K562 (cell line): ENCODE measurements around the gene KASH5. TPM values are rescaled to one million over a fixed set of nuclear protein-coding genes. Genes with fewer than 3 reads are reported as not detected.
A peak's percentile ranks its signal among the peaks of the same experiment; 100 is the strongest.
"Not testable (repeated sequence)": the region's sequence is repeated elsewhere in the genome, so short reads cannot be mapped to it uniquely, and the experiment has no call there.

Experiments
- ATAC-seq: fragments of 200-7000 bp; cut with Tn5 transposase; 3 replicates; pipeline ENCODE4 v1.9.1; 2020; ENCODE audit warnings: moderate library complexity
- BruUV-seq: library from RNA; stranded (reverse); fragments of 400-500 nt; replicated peaks from 2 replicates; lab custom pipeline; 2021; lab: Mats Ljungman, UMichigan
- CTCF ChIA-PET: fragments of 300-600 bp; formaldehyde crosslinking; extraction: SDS; loops from one replicate; lab custom pipeline; 2021; ENCODE audit warnings: low intra/inter-chr PET ratio; lab: Yijun Ruan, JAX
- POLR2A ChIA-PET: fragments of 300-600, 350-650 bp; sonication (Branson Sonifier 250); formaldehyde crosslinking; extraction: SDS; loops from one replicate; lab custom pipeline; 2021; ENCODE audit warnings: antibody characterized with exemption, inconsistent platforms; lab: Yijun Ruan, JAX
- DNase-seq, 4 experiments: peaks; one replicate each; pipeline versions ENCODE4 v3.0.0 to v3.0.0-alpha.2; 2011 to 2018; ENCODE audit warnings: low spot score in 3 of 4, mixed read lengths in 3 of 4; ENCODE audit errors: extremely low read depth in 1 of 4
- FAIRE-seq: peaks from 2 replicates; lab custom pipeline; 2011; peaks lifted over from hg19 to GRCh38; lab: Jason Lieb, UNC
- H2AFZ ChIP-seq: 2 replicates; pipeline ENCODE4 v1.6.0; 2011; ENCODE audit warnings: low read depth, low read length, control low read depth, inconsistent platforms
- H3K27ac ChIP-seq: fragments of 200-600 bp; 3 replicates; pipeline ENCODE4 v1.8.0; 2011; ENCODE audit warnings: low read depth, mild to moderate bottlenecking, control low read depth, inconsistent platforms, low read length, moderate library complexity, mixed read lengths; ENCODE audit errors: extremely low read depth
- H3K27me3 ChIP-seq, 2 experiments: fragments of 300-600 bp in 1 of 2; 2 replicates in 1 of 2; 3 replicates in 1 of 2; pipeline versions ENCODE4 v1.6.0 to v1.8.0; 2011; ENCODE audit warnings: inconsistent platforms in 2 of 2, low read length in 2 of 2, mild to moderate bottlenecking in 1 of 2, mixed read lengths in 1 of 2, moderate library complexity in 1 of 2; ENCODE audit not compliant: control insufficient read depth in 2 of 2, insufficient read depth in 2 of 2
- H3K36me3 ChIP-seq: fragments of 300-600 bp; 3 replicates; pipeline ENCODE4 v1.8.0; 2011; ENCODE audit warnings: mild to moderate bottlenecking, low read length, inconsistent platforms; ENCODE audit not compliant: control insufficient read depth, insufficient read depth
- H3K4me1 ChIP-seq, 2 experiments: fragments of 200-600 bp in 1 of 2; replicated peaks in 1 of 2; 2 replicates in 1 of 2; 3 replicates in 1 of 2; pipeline versions ENCODE4 v1.5.1 to v1.8.0; 2011; ENCODE audit warnings: inconsistent platforms in 2 of 2, low read length in 2 of 2, mild to moderate bottlenecking in 1 of 2, mixed read lengths in 1 of 2, moderate library complexity in 1 of 2; ENCODE audit not compliant: control insufficient read depth in 2 of 2, insufficient read depth in 2 of 2
- H3K4me2 ChIP-seq: 2 replicates; pipeline ENCODE4 v1.6.1; 2011; ENCODE audit warnings: low read length, control low read depth, inconsistent platforms, mixed read lengths; ENCODE audit not compliant: insufficient read depth
- H3K4me3 ChIP-seq: fragments of 200-600 bp; sonication (generic), shearing (Covaris generic); 2 replicates; pipeline ENCODE4 v1.5.1; 2016; ENCODE audit warnings: control low read depth, inconsistent platforms
- H3K79me2 ChIP-seq: fragments of 200-600 bp; 3 replicates; pipeline ENCODE4 v1.8.0; 2011; ENCODE audit warnings: low read length, inconsistent platforms; ENCODE audit not compliant: control insufficient read depth, insufficient read depth
- H3K9ac ChIP-seq, 2 experiments: 2 replicates each; pipeline versions ENCODE4 v1.6.0 to v1.6.1; 2011; ENCODE audit warnings: low read depth in 2 of 2, low read length in 2 of 2, control low read depth in 1 of 2, inconsistent platforms in 1 of 2, mild to moderate bottlenecking in 1 of 2, mixed read lengths in 1 of 2; ENCODE audit not compliant: insufficient read depth in 1 of 2
- H3K9me1 ChIP-seq: one replicate; pipeline ENCODE4 v1.6.0; 2011; ENCODE audit warnings: inconsistent platforms, mild to moderate bottlenecking, low read length, moderate library complexity; ENCODE audit not compliant: control insufficient read depth, insufficient read depth
- H3K9me3 ChIP-seq: replicated peaks from 2 replicates; pipeline ENCODE4 v1.5.1; 2011; ENCODE audit warnings: low read depth, low read length, inconsistent platforms; ENCODE audit not compliant: control insufficient read depth, insufficient read depth
- H4K20me1 ChIP-seq: replicated peaks from 2 replicates; pipeline ENCODE4 v1.6.1; 2011; ENCODE audit warnings: low read length, inconsistent platforms, mixed read lengths; ENCODE audit not compliant: control insufficient read depth, insufficient read depth
- HDAC2 ChIP-seq: fragments of 450-650 bp; IDR thresholded peaks from 2 replicates; pipeline ENCODE4 v1.6.1; 2016; ENCODE audit warnings: mild to moderate bottlenecking
- HDAC8 ChIP-seq: fragments of 450-650 bp; IDR thresholded peaks from 2 replicates; pipeline ENCODE4 v1.6.1; 2016; ENCODE audit warnings: mild to moderate bottlenecking, missing genetic modification characterization, moderate library complexity, missing compliant biosample characterization
- MXI1 ChIP-seq: IDR thresholded peaks from 2 replicates; pipeline ENCODE4 v1.6.1; 2011; ENCODE audit warnings: low read depth, mild to moderate bottlenecking, improper control_type of control experiment, low read length
- SMAD4 ChIP-seq: fragments of 250-450 bp; sonication (Bioruptor Pico); conservative IDR thresholded peaks from 2 replicates; pipeline ENCODE4 v1.8.0; 2021; ENCODE audit warnings: inconsistent platforms, mild to moderate bottlenecking, moderate library complexity
- SMARCA4 ChIP-seq: fragments of 450-650 bp; IDR thresholded peaks from 2 replicates; pipeline ENCODE4 v1.6.1; 2016
- WGBS: fragments of 100-300 bp; shearing (Covaris generic); methylation state at CpG from one replicate; pipeline ENCODE4 v1.1.6; 2016; ENCODE audit warnings: low coverage, mixed read lengths; ENCODE audit not compliant: insufficient coverage; ENCODE audit errors: missing lambda C conversion rate; 5-methylcytosine and 5-hydroxymethylcytosine counted together
- in situ Hi-C: fragments of 300-500 bp; cut with MboI; formaldehyde crosslinking; loops from 4 replicates; pipeline ENCODE4 v1.15.0; 2018; ENCODE audit warnings: inconsistent platforms, mixed read lengths
- intact Hi-C: fragments of 100-400 bp; cut with micrococcal nuclease; formaldehyde crosslinking; loops from 2 replicates; pipeline ENCODE4 v1.14.2; 2022
- polyA plus RNA-seq, 8 experiments: library from polyadenylated mRNA; depleted of rRNA in 4 of 8; stranded (reverse) in 5 of 8; unstranded in 3 of 8; fragments of >200 nt; fragmentation: Nextera tagmentation in 2 of 8; fragmentation: Illumina TruSeq in 1 of 8; extraction: Ambion mirVana in 2 of 8; extraction: Trizol in 1 of 8; gene quantifications; 2 replicates each; pipeline versions ENCODE4 v1.2.1 to v1.2.3, GENCODE V29; 2011 to 2014; ENCODE audit warnings: inconsistent platforms in 1 of 8, missing spikeins in 1 of 8
- total RNA-seq, 7 experiments: library from RNA; depleted of rRNA in 6 of 7; stranded (reverse); fragments of >200 nt in 6 of 7; fragmentation: Illumina TruSeq in 2 of 7; extraction: Trizol in 2 of 7; gene quantifications; 2 replicates each; pipeline versions ENCODE4 v1.2.1 to v1.2.3, GENCODE V29; 2011 to 2021; ENCODE audit warnings: low replicate concordance in 1 of 7
- TF ChIP-seq, protein P1 (sequence below): IDR thresholded peaks from 2 replicates; pipeline ENCODE4 v1.6.1; 2016; ENCODE audit warnings: missing genetic modification characterization, missing compliant biosample characterization

Gene KASH5
- total and polyA plus RNA-seq, 9 of the 15 experiments (the other 6 are each of a cell fraction or from before 2014, with no cell fraction given): 0.07 to 0.84 (median 0.34) TPM; not detected in 1

DNA sequence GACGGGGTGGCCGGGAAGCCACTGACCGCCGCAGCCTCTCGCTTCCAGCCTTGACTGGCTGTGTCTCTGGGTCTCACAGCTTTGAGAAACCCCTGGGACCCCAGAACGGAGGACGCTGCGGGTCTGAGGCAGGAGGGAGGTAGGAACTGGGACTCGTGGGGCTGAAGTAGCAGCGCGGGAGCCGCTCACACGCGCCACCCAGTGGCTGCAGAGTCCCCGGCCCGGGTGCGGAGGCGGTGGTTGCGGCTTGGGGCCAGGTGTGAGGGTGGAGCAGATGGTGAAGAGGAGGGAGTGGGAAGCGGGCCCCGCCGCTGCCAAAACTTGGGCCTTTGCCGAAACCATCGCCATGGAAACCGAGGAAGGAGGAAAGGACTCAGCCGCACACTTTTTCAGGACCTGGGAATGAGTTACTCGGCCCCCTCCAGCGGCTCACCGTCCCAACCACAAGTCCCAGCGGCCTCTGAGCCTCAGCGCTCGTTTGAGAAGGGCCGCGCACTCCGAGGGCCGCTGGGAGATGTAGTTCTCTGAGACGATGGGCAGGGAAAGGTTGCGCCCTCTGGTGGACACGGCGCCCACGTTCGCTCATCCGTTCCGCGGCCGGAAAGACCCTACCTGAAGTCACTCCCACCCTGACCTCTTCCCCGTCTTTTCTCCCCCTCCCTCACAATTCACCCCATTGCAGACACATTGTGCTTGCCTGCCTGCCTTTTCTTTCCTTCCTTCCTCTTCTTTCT, 55.5 kb downstream of the KASH5 start (continued):
- TF ChIP-seq SMAD4 (CRISPR knock-in tag) (peak; percentile 80), HDAC8 (peak; percentile 63; the same call in 1 of the 2 replicates), SMARCA4 (peak; percentile 31; the same call in 1 of the 2 replicates), HDAC2 (0 out of 2 replicates have a peak, but pooled peaks have one; percentile 59), MXI1 (0 out of 2 replicates have a peak, but pooled peaks have one; percentile 6)

DNA sequence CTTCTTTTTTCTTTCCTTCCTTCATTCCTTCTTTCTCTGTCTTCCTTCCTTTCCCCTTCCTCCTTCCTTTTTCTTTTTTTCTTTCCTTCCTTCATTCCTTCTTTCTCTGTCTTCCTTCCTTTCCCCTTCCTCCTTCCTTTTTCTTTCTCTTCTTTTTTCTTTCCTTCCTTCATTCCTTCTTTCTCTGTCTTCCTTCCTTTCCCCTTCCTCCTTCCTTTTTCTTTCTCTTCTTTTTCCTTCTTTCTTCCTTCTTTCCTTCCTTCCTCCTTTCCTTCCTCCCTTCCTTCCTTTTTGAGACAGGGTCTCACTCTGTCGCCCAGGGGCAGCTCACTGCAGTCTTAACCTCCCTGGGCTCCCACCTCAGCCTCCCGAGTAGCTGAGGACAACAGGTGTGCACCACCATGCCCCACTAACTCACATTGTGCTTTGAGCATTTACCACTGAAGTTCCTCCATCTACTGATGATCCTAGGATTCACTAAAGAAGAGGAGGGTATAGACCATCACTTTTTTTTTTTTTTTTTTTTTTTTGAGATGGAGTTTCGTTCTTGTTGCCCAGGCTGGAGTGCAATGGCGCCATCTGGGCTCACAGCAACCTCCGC, 56.2 kb downstream of the KASH5 start:
- BruUV-seq, H3K9me3 ChIP-seq, H3K9ac ChIP-seq, H3K27ac ChIP-seq, FAIRE-seq, in situ Hi-C loops, H3K4me3 ChIP-seq, DNase-seq, ATAC-seq, H4K20me1 ChIP-seq, H3K9me1 ChIP-seq: not testable (repeated sequence)
- 60% methylated on average over 3 of the region's 5 CpGs for WGBS
- H3K27me3 ChIP-seq: peaks cover 7 to 16% of the 10 kb centered on the region in 2 experiments; a peak in 3 of 5 replicates
- peaks cover 33 to 66% of the 10 kb centered on the region in 2 experiments for H3K4me1 ChIP-seq
- peak overlapping the region; percentile 89 for H3K4me2 ChIP-seq
- POLR2A ChIA-PET: interaction anchor here (0.6 to 1.7 kb wide), 2 partner anchors 9 to 199 kb away, joined by 3 to 5 read pairs; partner anchors contain the start of gene ALDH16A1
- TF ChIP-seq, protein P1, sequence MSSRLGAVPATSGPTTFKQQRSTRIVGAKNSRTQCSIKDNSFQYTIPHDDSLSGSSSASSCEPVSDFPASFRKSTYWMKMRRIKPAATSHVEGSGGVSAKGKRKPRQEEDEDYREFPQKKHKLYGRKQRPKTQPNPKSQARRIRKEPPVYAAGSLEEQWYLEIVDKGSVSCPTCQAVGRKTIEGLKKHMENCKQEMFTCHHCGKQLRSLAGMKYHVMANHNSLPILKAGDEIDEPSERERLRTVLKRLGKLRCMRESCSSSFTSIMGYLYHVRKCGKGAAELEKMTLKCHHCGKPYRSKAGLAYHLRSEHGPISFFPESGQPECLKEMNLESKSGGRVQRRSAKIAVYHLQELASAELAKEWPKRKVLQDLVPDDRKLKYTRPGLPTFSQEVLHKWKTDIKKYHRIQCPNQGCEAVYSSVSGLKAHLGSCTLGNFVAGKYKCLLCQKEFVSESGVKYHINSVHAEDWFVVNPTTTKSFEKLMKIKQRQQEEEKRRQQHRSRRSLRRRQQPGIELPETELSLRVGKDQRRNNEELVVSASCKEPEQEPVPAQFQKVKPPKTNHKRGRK: peak; percentile 76
- peaks cover 30% of the 10 kb centered on the region; the same call in 2 of the 3 replicates for H3K36me3 ChIP-seq
- peak overlapping the region; percentile 99 for H2AFZ ChIP-seq
- peaks cover 12% of the 10 kb centered on the region for H3K79me2 ChIP-seq
- intact Hi-C loops: loop anchor here (5.0 to 10.0 kb wide), 2 partner anchors 179 to 292 kb away; no protein-coding TSS in a partner anchor
- CTCF ChIA-PET: interaction anchor here (0.6 to 3.1 kb wide), 5 partner anchors 52 to 222 kb away, joined by 3 to 59 read pairs (median 4); partner anchors contain the start of genes DKKL1 and KASH5
